Common myeloid progenitor, CD34-positive (primary cell): ENCODE measurements around the gene MAP3K20.

Source experiments
- CTCF ChIA-PET: fragments of 350-600 bp; sonication (Branson Sonifier 250); formaldehyde crosslinking; loops from one replicate; lab custom pipeline; 2021; ENCODE audit warnings: antibody characterized with exemption; lab: Charles Lee
- POLR2A ChIA-PET: fragments of 350-600 bp; sonication (Branson Sonifier 250); formaldehyde crosslinking; loops from one replicate; lab custom pipeline; 2021; ENCODE audit warnings: antibody characterized with exemption; lab: Charles Lee
- DNase-seq, 3 donors: peaks; one replicate each; pipeline versions ENCODE4 v3.0.0 to v3.0.0-alpha.2; 2013
- H3K27ac ChIP-seq, 2 experiments: 1 replicate in 1 of 2; 2 replicates in 1 of 2; pipeline ENCODE4 v1.7.0; 2013; ENCODE audit warnings: inconsistent platforms in 2 of 2, low read length in 2 of 2, mild to moderate bottlenecking in 2 of 2, low read depth in 1 of 2, moderate library complexity in 1 of 2; ENCODE audit not compliant: severe bottlenecking in 2 of 2, insufficient read depth in 1 of 2, poor library complexity in 1 of 2
- H3K27me3 ChIP-seq, 5 experiments: replicated peaks in 2 of 5; 1 replicate in 3 of 5; 2 replicates in 2 of 5; pipeline versions ENCODE4 v1.6.1 to v1.7.0; 2013; ENCODE audit warnings: low read length in 4 of 5, mild to moderate bottlenecking in 2 of 5, moderate library complexity in 2 of 5, inconsistent platforms in 1 of 5; ENCODE audit not compliant: insufficient read depth in 5 of 5, control insufficient read depth in 4 of 5
- H3K36me3 ChIP-seq, 4 experiments: 1 replicate in 2 of 4; 2 replicates in 2 of 4; pipeline versions ENCODE4 v1.6.1 to v1.7.0; 2013; ENCODE audit warnings: low read length in 3 of 4, control low read depth in 1 of 4, mild to moderate bottlenecking in 1 of 4; ENCODE audit not compliant: control insufficient read depth in 4 of 4, insufficient read depth in 4 of 4
- H3K4me1 ChIP-seq, 4 experiments: 1 replicate in 3 of 4; 2 replicates in 1 of 4; pipeline versions ENCODE4 v1.6.1 to v1.7.1; 2013; ENCODE audit warnings: low read length in 3 of 4, mild to moderate bottlenecking in 3 of 4, control low read depth in 1 of 4, inconsistent platforms in 1 of 4, moderate library complexity in 1 of 4; ENCODE audit not compliant: control insufficient read depth in 4 of 4, insufficient read depth in 4 of 4; ENCODE audit errors: control extremely low read depth in 1 of 4
- H3K4me3 ChIP-seq, 7 experiments: 1 replicate in 4 of 7; 2 replicates in 3 of 7; pipeline versions ENCODE4 v1.5.1 to v1.7.0; 2013; ENCODE audit warnings: mild to moderate bottlenecking in 7 of 7, low read length in 6 of 7, moderate library complexity in 6 of 7, inconsistent platforms in 2 of 7, low read depth in 2 of 7, control low read depth in 1 of 7; ENCODE audit not compliant: insufficient read depth in 4 of 7, control insufficient read depth in 1 of 7; ENCODE audit errors: extremely low read depth in 1 of 7
- H3K9me3 ChIP-seq, 5 experiments: 1 replicate in 4 of 5; 2 replicates in 1 of 5; pipeline versions ENCODE4 v1.6.1 to v1.7.1; 2013; ENCODE audit warnings: low read length in 4 of 5, mild to moderate bottlenecking in 2 of 5, inconsistent platforms in 1 of 5, low read depth in 1 of 5, moderate library complexity in 1 of 5; ENCODE audit not compliant: control insufficient read depth in 4 of 5, insufficient read depth in 2 of 5; ENCODE audit errors: control extremely low read depth in 1 of 5
- WGBS: methylation state at CpG from one replicate; pipeline ENCODE4 v1.1.5; 2013; ENCODE audit not compliant: insufficient coverage; 5-methylcytosine and 5-hydroxymethylcytosine counted together

MAP3K20 gene

GRCh38 chr2:173051463-173052215 lies 24.0 kb upstream of the MAP3K20 start:
- Histone ChIP-seq H3K9me3 (no peaks in the 10 kb centered on the region), H3K27ac (no peak overlapping the region), H3K27me3 (no peaks in the 10 kb centered on the region), H3K4me1 (no peaks in the 10 kb centered on the region), H3K4me3 (no peak overlapping the region), H3K36me3 (no peaks in the 10 kb centered on the region)
- 92% methylated on average over 6 of the region's 7 CpGs for WGBS
- no peak for DNase-seq
- CTCF ChIA-PET, result no interaction called here
- POLR2A ChIA-PET, result no interaction called here

GRCh38 chr2:173053043-173053699 lies 22.5 kb upstream of the MAP3K20 start:
- no peak for DNase-seq
- POLR2A ChIA-PET, result no interaction called here

GRCh38 chr2:173054466-173054865 lies 21.2 kb upstream of the MAP3K20 start:
- no peak overlapping the region for H3K4me3 ChIP-seq
- no peak overlapping the region for H3K27ac ChIP-seq
- DNase-seq, result no peak
- WGBS, result 100% methylated on average over 1 of the region's 3 CpGs
- ChIA-PET CTCF (no interaction called here), POLR2A (no interaction called here)
- peaks cover 0 to 4% (median 0%) of the 10 kb centered on the region in 5 experiments for H3K9me3 ChIP-seq
- peaks cover 0 to 3% (median under 1%) of the 10 kb centered on the region in 4 experiments for H3K4me1 ChIP-seq
- H3K27me3 ChIP-seq, result no peaks in the 10 kb centered on the region
- no peaks in the 10 kb centered on the region for H3K36me3 ChIP-seq

More at GRCh38 chr2:173053043-173053699, 22.5 kb upstream of the MAP3K20 start:
- Histone ChIP-seq H3K9me3 (no peaks in the 10 kb centered on the region), H3K36me3 (no peaks in the 10 kb centered on the region), H3K27ac (no peak overlapping the region), H3K4me1 (no peaks in the 10 kb centered on the region), H3K4me3 (no peak overlapping the region), H3K27me3 (no peaks in the 10 kb centered on the region)
- no CpG with 5 or more reads among the region's 3 CpGs for WGBS
- CTCF ChIA-PET, result no interaction called here

GRCh38 chr2:173056705-173057364 lies 18.8 kb upstream of the MAP3K20 start:
- Histone ChIP-seq H3K27me3 (no peaks in the 10 kb centered on the region), H3K27ac (no peak overlapping the region), H3K9me3 (peaks cover 0 to 4% (median 0%) of the 10 kb centered on the region in 5 experiments), H3K4me3 (no peak overlapping the region), H3K4me1 (peaks cover 0 to 11% (median 3%) of the 10 kb centered on the region in 4 experiments), H3K36me3 (no peaks in the 10 kb centered on the region)
- ChIA-PET POLR2A (no interaction called here), CTCF (no interaction called here)
- no peak for DNase-seq
- WGBS, result 100% methylated on average over 3 of the region's 4 CpGs

GRCh38 chr2:173058097-173058496 lies 17.5 kb upstream of the MAP3K20 start:
- POLR2A ChIA-PET, result no interaction called here

GRCh38 chr2:173058673-173059072 lies 17.0 kb upstream of the MAP3K20 start:
- ChIA-PET CTCF (interaction anchor here (1.0 to 1.7 kb wide), 2 partner anchors 30 to 151 kb away, joined by 4 to 5 read pairs; no protein-coding TSS in a partner anchor), POLR2A (no interaction called here)
- H3K4me3 ChIP-seq, result no peak overlapping the region
- H3K36me3 ChIP-seq, result no peaks in the 10 kb centered on the region
- H3K9me3 ChIP-seq, result peaks cover 0 to 4% (median 0%) of the 10 kb centered on the region in 5 experiments
- WGBS, result 93% methylated on average over 2 of the region's 2 CpGs
- H3K4me1 ChIP-seq, result peaks cover 0 to 11% (median 3%) of the 10 kb centered on the region in 4 experiments
- H3K27me3 ChIP-seq, result no peaks in the 10 kb centered on the region
- no peak overlapping the region for H3K27ac ChIP-seq
- peak in 1 of 3 donors; percentile 17 for DNase-seq

More at GRCh38 chr2:173058097-173058496, 17.5 kb upstream of the MAP3K20 start:
- Histone ChIP-seq H3K4me1 (peaks cover 0 to 11% (median 3%) of the 10 kb centered on the region in 4 experiments), H3K27me3 (no peaks in the 10 kb centered on the region), H3K9me3 (peaks cover 0 to 4% (median 0%) of the 10 kb centered on the region in 5 experiments), H3K27ac (no peak overlapping the region), H3K36me3 (no peaks in the 10 kb centered on the region), H3K4me3 (no peak overlapping the region)
- DNase-seq, result no peak
- CTCF ChIA-PET, result interaction anchor here (0.8 to 1.7 kb wide), 3 partner anchors 29 to 152 kb away, joined by 4 to 5 read pairs (median 4); no protein-coding TSS in a partner anchor
